Measurements from ENCODE around the gene MGLL. TPM values are rescaled to one million over a fixed set of nuclear protein-coding genes. Genes with fewer than 3 reads are reported as not detected.

Gene MGLL
- total RNA-seq, 1 donor from 2014 or later = 0.97 TPM

GRCh38 chr3:127677541-127678314, 144.6 kb downstream of the MGLL start:
- no peak for DNase-seq (ENCODE audit: low spot score)
- H3K27ac Mint-ChIP-seq (ENCODE audit: unreplicated experiment) = no peak overlapping the region
- H3K4me3 Mint-ChIP-seq (ENCODE audit: unreplicated experiment) = no peak overlapping the region

GRCh38 chr3:127676921-127677351, 145.4 kb downstream of the MGLL start:
- TF ChIP-seq CTCF (IDR thresholded peaks at IDR 0.05; ENCODE audit: unreplicated experiment) = no peak
- Mint-ChIP-seq H3K27me3 (ENCODE audit: unreplicated experiment) (peaks cover 10% of the 10 kb centered on the region), H3K4me1 (ENCODE audit: unreplicated experiment) (peaks cover 9% of the 10 kb centered on the region), H3K4me3 (ENCODE audit: unreplicated experiment) (no peak overlapping the region), H3K27ac (ENCODE audit: unreplicated experiment) (no peak overlapping the region), H3K36me3 (ENCODE audit: low read depth, unreplicated experiment) (peaks cover 5% of the 10 kb centered on the region), H3K9me3 (ENCODE audit: unreplicated experiment) (no peaks in the 10 kb centered on the region)
- no peak for DNase-seq (ENCODE audit: low spot score)

More at GRCh38 chr3:127677541-127678314, 144.6 kb downstream of the MGLL start:
- no peak for TF ChIP-seq CTCF (IDR thresholded peaks at IDR 0.05; ENCODE audit: unreplicated experiment)
- Mint-ChIP-seq H3K4me1 (ENCODE audit: unreplicated experiment) (peaks cover 9% of the 10 kb centered on the region), H3K9me3 (ENCODE audit: unreplicated experiment) (no peaks in the 10 kb centered on the region), H3K27me3 (ENCODE audit: unreplicated experiment) (peaks cover 10% of the 10 kb centered on the region), H3K36me3 (ENCODE audit: low read depth, unreplicated experiment) (peaks cover 5% of the 10 kb centered on the region)

GRCh38 chr3:127676456-127676855, 145.9 kb downstream of the MGLL start:
- H3K36me3 Mint-ChIP-seq (ENCODE audit: low read depth, unreplicated experiment) = peaks cover 5% of the 10 kb centered on the region
- no peak overlapping the region for H3K27ac Mint-ChIP-seq (ENCODE audit: unreplicated experiment)
- H3K9me3 Mint-ChIP-seq (ENCODE audit: unreplicated experiment) = no peaks in the 10 kb centered on the region
- no peak overlapping the region for H3K4me3 Mint-ChIP-seq (ENCODE audit: unreplicated experiment)
- DNase-seq (ENCODE audit: low spot score) = no peak
- peaks cover 9% of the 10 kb centered on the region for H3K4me1 Mint-ChIP-seq (ENCODE audit: unreplicated experiment)
- peaks cover 10% of the 10 kb centered on the region for H3K27me3 Mint-ChIP-seq (ENCODE audit: unreplicated experiment)
- no peak for TF ChIP-seq CTCF (IDR thresholded peaks at IDR 0.05; ENCODE audit: unreplicated experiment)

GRCh38 chr3:127675651-127676391, 146.5 kb downstream of the MGLL start:
- no peaks in the 10 kb centered on the region for H3K9me3 Mint-ChIP-seq (ENCODE audit: unreplicated experiment)
- H3K4me3 Mint-ChIP-seq (ENCODE audit: unreplicated experiment) = peak overlapping the region; percentile 9
- H3K27ac Mint-ChIP-seq (ENCODE audit: unreplicated experiment) = no peak overlapping the region
- peaks cover 5% of the 10 kb centered on the region for H3K36me3 Mint-ChIP-seq (ENCODE audit: low read depth, unreplicated experiment)
- peaks cover 9% of the 10 kb centered on the region for H3K4me1 Mint-ChIP-seq (ENCODE audit: unreplicated experiment)
- no peak for DNase-seq (ENCODE audit: low spot score)
- H3K27me3 Mint-ChIP-seq (ENCODE audit: unreplicated experiment) = peaks cover 10% of the 10 kb centered on the region
- no peak for TF ChIP-seq CTCF (IDR thresholded peaks at IDR 0.05; ENCODE audit: unreplicated experiment)

GRCh38 chr3:127674790-127675189, 147.5 kb downstream of the MGLL start:
- no peak for TF ChIP-seq CTCF (IDR thresholded peaks at IDR 0.05; ENCODE audit: unreplicated experiment)
- Mint-ChIP-seq H3K27ac (ENCODE audit: unreplicated experiment) (peak overlapping the region; percentile 30), H3K4me3 (ENCODE audit: unreplicated experiment) (peak overlapping the region; percentile 17), H3K36me3 (ENCODE audit: low read depth, unreplicated experiment) (peaks cover 5% of the 10 kb centered on the region), H3K9me3 (ENCODE audit: unreplicated experiment) (no peaks in the 10 kb centered on the region), H3K27me3 (ENCODE audit: unreplicated experiment) (peaks cover 7% of the 10 kb centered on the region), H3K4me1 (ENCODE audit: unreplicated experiment) (peaks cover 9% of the 10 kb centered on the region)
- DNase-seq (ENCODE audit: low spot score) = no peak
